ENCODE results near the gene YAE1. TPM values are rescaled to one million over a fixed set of nuclear protein-coding genes. Genes with fewer than 3 reads are reported as not detected.

The YAE1 gene
- total RNA-seq, 1 experiment from 2014 or later: 21.9 TPM

DNA sequence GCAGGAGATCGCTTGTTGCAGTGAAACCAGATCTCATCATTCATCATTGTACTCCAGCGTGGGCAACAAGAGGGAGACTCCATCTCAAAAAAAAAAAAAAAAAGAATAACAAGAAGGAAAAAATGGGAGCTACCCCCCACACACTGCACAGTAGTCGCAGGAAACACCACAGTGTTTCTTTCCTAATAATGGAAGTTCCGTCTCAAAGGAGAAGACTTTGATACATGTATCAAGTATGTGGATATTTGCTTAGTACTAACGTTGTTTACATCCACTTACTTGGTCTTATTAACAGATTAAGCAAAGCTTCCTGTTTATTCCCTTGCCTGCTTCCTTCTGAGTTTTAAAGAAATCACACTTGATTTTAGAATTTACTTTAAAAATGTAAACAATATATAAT, 22.2 kb downstream of the YAE1 start:
- H3K9me3 Mint-ChIP-seq: 0 out of 2 replicates have a peak, but pooled peaks cover 5% of the 10 kb centered on the region
- H3K4me1 Mint-ChIP-seq: peaks cover 20% of the 10 kb centered on the region
- CTCF ChIA-PET: interaction anchor here (1.0 to 2.3 kb wide), 4 partner anchors 8 to 158 kb away, joined by 3 to 37 read pairs (median 11); no protein-coding TSS in a partner anchor
- no peak overlapping the region for H3K27ac Mint-ChIP-seq
- ATAC-seq (no peak), DNase-seq (ENCODE audit: low spot score) (no peak)
- H3K27me3 Mint-ChIP-seq (ENCODE audit: low read depth): no peaks in the 10 kb centered on the region; the same call in 1 of the 2 replicates
- H3K4me3 Mint-ChIP-seq: no peak overlapping the region
- no peaks in the 10 kb centered on the region for H3K36me3 Mint-ChIP-seq
- TF ChIP-seq NR1H2 (CRISPR knock-in tag; IDR thresholded peaks at IDR 0.05): no peak
- no peak for TF ChIP-seq AR (CRISPR knock-in tag; IDR thresholded peaks at IDR 0.05)
- no peak for TF ChIP-seq EMX1 (CRISPR knock-in tag; IDR thresholded peaks at IDR 0.05)
- TF ChIP-seq MXD4 (CRISPR knock-in tag; IDR thresholded peaks at IDR 0.05; ENCODE audit: borderline replicate concordance): no peak
- no peak for TF ChIP-seq MYBL2 (CRISPR knock-in tag; IDR thresholded peaks at IDR 0.05)
- no peak for TF ChIP-seq NFE2L1 (CRISPR knock-in tag; IDR thresholded peaks at IDR 0.05)
- no peak for TF ChIP-seq ZNF219 (CRISPR knock-in tag; IDR thresholded peaks at IDR 0.05; ENCODE audit: borderline replicate concordance)
- no peak for TF ChIP-seq ZNF396 (CRISPR knock-in tag; IDR thresholded peaks at IDR 0.05; ENCODE audit: borderline replicate concordance)
- no peak for TF ChIP-seq TCF7 (CRISPR knock-in tag; IDR thresholded peaks at IDR 0.05; ENCODE audit: low read depth)
- TF ChIP-seq, protein P1, sequence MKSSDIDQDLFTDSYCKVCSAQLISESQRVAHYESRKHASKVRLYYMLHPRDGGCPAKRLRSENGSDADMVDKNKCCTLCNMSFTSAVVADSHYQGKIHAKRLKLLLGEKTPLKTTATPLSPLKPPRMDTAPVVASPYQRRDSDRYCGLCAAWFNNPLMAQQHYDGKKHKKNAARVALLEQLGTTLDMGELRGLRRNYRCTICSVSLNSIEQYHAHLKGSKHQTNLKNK (CRISPR knock-in tag; IDR thresholded peaks at IDR 0.05): no peak
- no peak for TF ChIP-seq ZNF423 (CRISPR knock-in tag; IDR thresholded peaks at IDR 0.05)
- no peak for TF ChIP-seq ARID4B (CRISPR knock-in tag; IDR thresholded peaks at IDR 0.05; ENCODE audit: borderline replicate concordance)
- TF ChIP-seq NR3C1 (CRISPR knock-in tag; conservative IDR thresholded peaks at IDR 0.05; ENCODE audit: low read depth): no peak
- TF ChIP-seq, protein P2, sequence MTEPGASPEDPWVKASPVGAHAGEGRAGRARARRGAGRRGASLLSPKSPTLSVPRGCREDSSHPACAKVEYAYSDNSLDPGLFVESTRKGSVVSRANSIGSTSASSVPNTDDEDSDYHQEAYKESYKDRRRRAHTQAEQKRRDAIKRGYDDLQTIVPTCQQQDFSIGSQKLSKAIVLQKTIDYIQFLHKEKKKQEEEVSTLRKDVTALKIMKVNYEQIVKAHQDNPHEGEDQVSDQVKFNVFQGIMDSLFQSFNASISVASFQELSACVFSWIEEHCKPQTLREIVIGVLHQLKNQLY (CRISPR knock-in tag; IDR thresholded peaks at IDR 0.05): no peak
- no peak for TF ChIP-seq ZSCAN18 (CRISPR knock-in tag; IDR thresholded peaks at IDR 0.05)
- no peak for TF ChIP-seq TEAD1 (CRISPR knock-in tag; IDR thresholded peaks at IDR 0.05)
- POLR2A ChIA-PET: no interaction called here

Measured in WTC11 (cell line).